Prostate gland (tissue), 2 donors: ENCODE results near the gene BANP. TPM values are rescaled to one million over a fixed set of nuclear protein-coding genes. Genes with fewer than 3 reads are reported as not detected.

Experiments used
- DNase-seq: peaks from one replicate; pipeline ENCODE4 v3.0.0-alpha.2; 2019; ENCODE audit warnings: low spot score
- H3K27ac ChIP-seq, 2 donors: fragments of 200-600 bp; sonication (generic); 2 replicates each; pipeline ENCODE4 v1.5.1; 2017 to 2019
- H3K27me3 ChIP-seq: fragments of 200-600 bp; sonication (generic); replicated peaks from 2 replicates; pipeline ENCODE4 v1.5.1; 2019; ENCODE audit not compliant: insufficient read depth
- H3K36me3 ChIP-seq, 2 donors: fragments of 200-600 bp; sonication (generic); 1 replicate in 1 of 2; 2 replicates in 1 of 2; pipeline versions ENCODE4 v1.5.1 to v1.8.1; 2017 to 2019
- H3K4me1 ChIP-seq: fragments of 200-600 bp; sonication (generic); replicated peaks from 2 replicates; pipeline ENCODE4 v1.5.1; 2019
- H3K4me3 ChIP-seq, 2 donors: fragments of 200-600 bp; sonication (generic); 2 replicates each; pipeline ENCODE4 v1.5.1; 2017 to 2019
- H3K9me3 ChIP-seq: fragments of 200-600 bp; sonication (generic); 2 replicates; pipeline ENCODE4 v1.5.1; 2017
- CTCF ChIP-seq, 4 experiments: fragments of 200-600 bp in 2 of 4; fragments of 450-650 bp in 2 of 4; sonication (generic) in 2 of 4; IDR thresholded peaks; 1 replicate in 3 of 4; 2 replicates in 1 of 4; pipeline ENCODE4 v1.5.1; 2016 to 2019; ENCODE audit warnings: antibody characterized with exemption in 4 of 4, mild to moderate bottlenecking in 2 of 4, moderate library complexity in 2 of 4
- POLR2A ChIP-seq: fragments of 450-650 bp; IDR thresholded peaks from one replicate; pipeline ENCODE4 v1.6.1; 2016; ENCODE audit warnings: antibody characterized with exemption, mild to moderate bottlenecking
- POLR2AphosphoS5 ChIP-seq: sonication (generic); formaldehyde crosslinking; IDR thresholded peaks from one replicate; pipeline ENCODE4 v1.6.1; 2017; ENCODE audit warnings: antibody characterized with exemption
- WGBS: methylation state at CpG from one replicate; pipeline ENCODE4 v1.1.5; 2018; 5-methylcytosine and 5-hydroxymethylcytosine counted together
- intact Hi-C: fragments of 100-400 bp; cut with DNase I; formaldehyde crosslinking; loops from one replicate; pipeline ENCODE4 v1.14.2; 2022
- total RNA-seq, 2 donors: library from RNA; depleted of rRNA; stranded (reverse); fragments of >200 nt; gene quantifications; one replicate each; pipeline ENCODE4 v1.1.0, GENCODE V29; 2016

The BANP gene
- total RNA-seq, 2 donors from 2014 or later, result 32.2 to 47.3 TPM

- Histone ChIP-seq H3K4me1 (no peaks in the 10 kb centered on the region), H3K36me3 (no peaks in the 10 kb centered on the region), H3K4me3 (no peak overlapping the region), H3K9me3 (no peaks in the 10 kb centered on the region), H3K27me3 (no peaks in the 10 kb centered on the region), H3K27ac (no peak overlapping the region)
- TF ChIP-seq POLR2AphosphoS5 (no peak), CTCF (IDR thresholded peaks at IDR 0.05) (no peak), POLR2A (no peak)
- WGBS, result 90% methylated on average over 4 of the region's 4 CpGs
- DNase-seq, result no peak
- intact Hi-C loops, result no loop called here
These were observed 105.0 kb downstream of the BANP start for GRCh38 chr16:88056212-88056611.

GRCh38 chr16:88057656-88058055, 106.4 kb downstream of the BANP start:
- no peak for DNase-seq
- Histone ChIP-seq H3K4me1 (no peaks in the 10 kb centered on the region), H3K27me3 (no peaks in the 10 kb centered on the region), H3K9me3 (no peaks in the 10 kb centered on the region), H3K27ac (no peak overlapping the region), H3K36me3 (no peaks in the 10 kb centered on the region), H3K4me3 (no peak overlapping the region)
- intact Hi-C loops, result no loop called here
- no peak for TF ChIP-seq CTCF (IDR thresholded peaks at IDR 0.05)
- no peak for TF ChIP-seq POLR2AphosphoS5
- TF ChIP-seq POLR2A, result no peak
- 89% methylated on average over 25 of the region's 26 CpGs for WGBS

GRCh38 chr16:88058136-88058535, 106.9 kb downstream of the BANP start:
- WGBS, result 85% methylated on average over 14 of the region's 14 CpGs
- Histone ChIP-seq H3K4me3 (no peak overlapping the region), H3K27ac (no peak overlapping the region), H3K36me3 (no peaks in the 10 kb centered on the region), H3K27me3 (no peaks in the 10 kb centered on the region), H3K4me1 (no peaks in the 10 kb centered on the region), H3K9me3 (no peaks in the 10 kb centered on the region)
- TF ChIP-seq POLR2AphosphoS5, result no peak
- intact Hi-C loops, result no loop called here
- DNase-seq, result no peak

GRCh38 chr16:88058817-88059216, 107.6 kb downstream of the BANP start:
- no peak overlapping the region for H3K27ac ChIP-seq
- H3K36me3 ChIP-seq, result no peaks in the 10 kb centered on the region
- no peaks in the 10 kb centered on the region for H3K9me3 ChIP-seq
- H3K27me3 ChIP-seq, result no peaks in the 10 kb centered on the region
- no peak overlapping the region for H3K4me3 ChIP-seq
- intact Hi-C loops, result no loop called here
- no peak for DNase-seq
- H3K4me1 ChIP-seq, result no peaks in the 10 kb centered on the region
- 95% methylated on average over 12 of the region's 12 CpGs for WGBS
- TF ChIP-seq POLR2A (no peak), CTCF (IDR thresholded peaks at IDR 0.05) (no peak), POLR2AphosphoS5 (no peak)

- TF ChIP-seq CTCF (IDR thresholded peaks at IDR 0.05), result no peak
- TF ChIP-seq POLR2A, result no peak
- no peak for TF ChIP-seq POLR2AphosphoS5
- Histone ChIP-seq H3K4me3 (no peak overlapping the region), H3K27ac (no peak overlapping the region), H3K4me1 (no peaks in the 10 kb centered on the region), H3K27me3 (no peaks in the 10 kb centered on the region), H3K36me3 (no peaks in the 10 kb centered on the region), H3K9me3 (no peaks in the 10 kb centered on the region)
- DNase-seq, result no peak
- intact Hi-C loops, result loop anchor here (10.0 kb wide), 1 partner anchor 75 kb away; no protein-coding TSS in a partner anchor
- 96% methylated on average over 23 of the region's 27 CpGs for WGBS
These were observed 108.6 kb downstream of the BANP start for GRCh38 chr16:88059701-88060386.
